ENCODE data around the gene ERAP2. TPM values are rescaled to one million over a fixed set of nuclear protein-coding genes. Genes with fewer than 3 reads are reported as not detected.

Gene ERAP2
- total RNA-seq, 2 experiments from 2014 or later = 107 to 110 TPM

- Mint-ChIP-seq H3K36me3 (peaks cover 4% of the 10 kb centered on the region), H3K4me3 (no peak overlapping the region), H3K4me1 (no peaks in the 10 kb centered on the region), H3K27me3 (peaks cover 8% of the 10 kb centered on the region), H3K9me3 (peaks cover 3% of the 10 kb centered on the region), H3K27ac (no peak overlapping the region)
- DNase-seq (no peak), ATAC-seq (ENCODE audit: low read depth) (no peak)
- POLR2A ChIA-PET = no interaction called here
Measured at GRCh38 chr5:96852759-96853158, 23.5 kb upstream of the ERAP2 start.

- Mint-ChIP-seq H3K36me3 (peaks cover 1% of the 10 kb centered on the region), H3K4me3 (no peak overlapping the region), H3K27me3 (peaks cover 2% of the 10 kb centered on the region), H3K27ac (no peak overlapping the region), H3K9me3 (no peaks in the 10 kb centered on the region), H3K4me1 (no peaks in the 10 kb centered on the region)
- POLR2A ChIA-PET = no interaction called here
- DNase-seq (no peak), ATAC-seq (ENCODE audit: low read depth) (no peak)
Measured at GRCh38 chr5:96854067-96854466, 22.2 kb upstream of the ERAP2 start.

GRCh38 chr5:96855031-96855872, 21.0 kb upstream of the ERAP2 start:
- Mint-ChIP-seq H3K4me3 (no peak overlapping the region), H3K4me1 (no peaks in the 10 kb centered on the region), H3K27me3 (peaks cover 2% of the 10 kb centered on the region), H3K9me3 (no peaks in the 10 kb centered on the region), H3K27ac (no peak overlapping the region), H3K36me3 (peaks cover 1% of the 10 kb centered on the region)
- POLR2A ChIA-PET = interaction anchor here (0.7 kb wide), 1 partner anchor 35 kb away, joined by 3 read pairs; no protein-coding TSS in a partner anchor
- DNase-seq (no peak), ATAC-seq (ENCODE audit: low read depth) (no peak)

GRCh38 chr5:96856371-96856770, 19.9 kb upstream of the ERAP2 start:
- Mint-ChIP-seq H3K36me3 (peaks cover 1% of the 10 kb centered on the region), H3K27ac (no peak overlapping the region)
- POLR2A ChIA-PET = no interaction called here

GRCh38 chr5:96857454-96857853, 18.8 kb upstream of the ERAP2 start:
- H3K9me3 Mint-ChIP-seq = no peaks in the 10 kb centered on the region
- no peak overlapping the region for H3K4me3 Mint-ChIP-seq
- H3K4me1 Mint-ChIP-seq = peaks cover under 1% of the 10 kb centered on the region
- H3K27me3 Mint-ChIP-seq = no peaks in the 10 kb centered on the region
- peak overlapping the region; percentile 47 for H3K27ac Mint-ChIP-seq
- peaks cover 1% of the 10 kb centered on the region for H3K36me3 Mint-ChIP-seq
- POLR2A ChIA-PET = interaction anchor here (0.5 kb wide), 1 partner anchor 50 kb away, joined by 3 read pairs; the partner anchor contains the start of gene ERAP1
- DNase-seq = no peak
- ATAC-seq (ENCODE audit: low read depth) = no peak

More at GRCh38 chr5:96856371-96856770, 19.9 kb upstream of the ERAP2 start:
- Mint-ChIP-seq H3K9me3 (no peaks in the 10 kb centered on the region), H3K27me3 (peaks cover 2% of the 10 kb centered on the region), H3K4me1 (no peaks in the 10 kb centered on the region), H3K4me3 (no peak overlapping the region)
- no peak for ATAC-seq (ENCODE audit: low read depth)
- no peak for DNase-seq

- no peak for ATAC-seq (ENCODE audit: low read depth)
- peaks cover 1% of the 10 kb centered on the region for H3K36me3 Mint-ChIP-seq
- POLR2A ChIA-PET = no interaction called here
- no peaks in the 10 kb centered on the region for H3K9me3 Mint-ChIP-seq
- no peak overlapping the region for H3K4me3 Mint-ChIP-seq
- H3K27ac Mint-ChIP-seq = peak overlapping the region; percentile 47
- DNase-seq = no peak
- peaks cover 2% of the 10 kb centered on the region for H3K4me1 Mint-ChIP-seq
- no peaks in the 10 kb centered on the region for H3K27me3 Mint-ChIP-seq
Measured at GRCh38 chr5:96857924-96858323, 18.4 kb upstream of the ERAP2 start.

- POLR2A ChIA-PET = no interaction called here
- H3K36me3 Mint-ChIP-seq = no peaks in the 10 kb centered on the region
- no peak overlapping the region for H3K27ac Mint-ChIP-seq
- H3K9me3 Mint-ChIP-seq = no peaks in the 10 kb centered on the region
- H3K27me3 Mint-ChIP-seq = no peaks in the 10 kb centered on the region
- H3K4me1 Mint-ChIP-seq = peaks cover 6% of the 10 kb centered on the region
- DNase-seq = no peak
- H3K4me3 Mint-ChIP-seq = no peak overlapping the region
- no peak for ATAC-seq (ENCODE audit: low read depth)
Measured at GRCh38 chr5:96859375-96859774, 16.9 kb upstream of the ERAP2 start.

GRCh38 chr5:96861076-96861475, 15.2 kb upstream of the ERAP2 start:
- Mint-ChIP-seq H3K4me3 (no peak overlapping the region), H3K9me3 (no peaks in the 10 kb centered on the region), H3K27me3 (no peaks in the 10 kb centered on the region), H3K27ac (no peak overlapping the region), H3K36me3 (peaks cover 2% of the 10 kb centered on the region), H3K4me1 (peaks cover 6% of the 10 kb centered on the region)
- no peak for ATAC-seq (ENCODE audit: low read depth)
- POLR2A ChIA-PET = interaction anchor here (0.6 kb wide), 1 partner anchor 44 kb away, joined by 3 read pairs; no protein-coding TSS in a partner anchor
- no peak for DNase-seq

GRCh38 chr5:96863114-96863513, 13.2 kb upstream of the ERAP2 start:
- Mint-ChIP-seq H3K4me3 (no peak overlapping the region), H3K27ac (no peak overlapping the region), H3K36me3 (peaks cover 2% of the 10 kb centered on the region), H3K4me1 (peaks cover 6% of the 10 kb centered on the region), H3K27me3 (no peaks in the 10 kb centered on the region), H3K9me3 (no peaks in the 10 kb centered on the region)
- DNase-seq (no peak), ATAC-seq (ENCODE audit: low read depth) (no peak)
- POLR2A ChIA-PET = no interaction called here

- Mint-ChIP-seq H3K4me1 (peaks cover 12% of the 10 kb centered on the region), H3K4me3 (no peak overlapping the region), H3K27me3 (no peaks in the 10 kb centered on the region), H3K36me3 (peaks cover 2% of the 10 kb centered on the region), H3K27ac (no peak overlapping the region), H3K9me3 (no peaks in the 10 kb centered on the region)
- DNase-seq (no peak), ATAC-seq (ENCODE audit: low read depth) (no peak)
- POLR2A ChIA-PET = no interaction called here
Measured at GRCh38 chr5:96863949-96864584, 12.2 kb upstream of the ERAP2 start.

GRCh38 chr5:96864922-96865530, 11.3 kb upstream of the ERAP2 start:
- H3K36me3 Mint-ChIP-seq = peaks cover 2% of the 10 kb centered on the region
- H3K9me3 Mint-ChIP-seq = no peaks in the 10 kb centered on the region
- no peaks in the 10 kb centered on the region for H3K27me3 Mint-ChIP-seq
- ATAC-seq (ENCODE audit: low read depth) = no peak
- H3K4me3 Mint-ChIP-seq = no peak overlapping the region
- POLR2A ChIA-PET = no interaction called here
- H3K4me1 Mint-ChIP-seq = peaks cover 20% of the 10 kb centered on the region
- no peak for DNase-seq
- no peak overlapping the region for H3K27ac Mint-ChIP-seq

- no peaks in the 10 kb centered on the region for H3K27me3 Mint-ChIP-seq
- no peaks in the 10 kb centered on the region for H3K9me3 Mint-ChIP-seq
- H3K36me3 Mint-ChIP-seq = peaks cover 4% of the 10 kb centered on the region
- H3K4me1 Mint-ChIP-seq = peaks cover 45% of the 10 kb centered on the region
- ATAC-seq (ENCODE audit: low read depth) (peak; percentile 92), DNase-seq (no peak)
- POLR2A ChIA-PET = interaction anchor here (0.5 to 4.5 kb wide), 8 partner anchors 8 to 72 kb away, joined by 3 to 24 read pairs (median 4); partner anchors contain the start of genes ERAP1 and LNPEP
- no peak overlapping the region for H3K4me3 Mint-ChIP-seq
- H3K27ac Mint-ChIP-seq = no peak overlapping the region
Measured at GRCh38 chr5:96868603-96869371, 7.5 kb upstream of the ERAP2 start.

GRCh38 chr5:96869372-96869641, 7.0 kb upstream of the ERAP2 start:
- no peaks in the 10 kb centered on the region for H3K9me3 Mint-ChIP-seq
- peaks cover 4% of the 10 kb centered on the region for H3K36me3 Mint-ChIP-seq
- ATAC-seq (ENCODE audit: low read depth) (no peak), DNase-seq (no peak)
- no peak overlapping the region for H3K4me3 Mint-ChIP-seq
- no peak overlapping the region for H3K27ac Mint-ChIP-seq
- POLR2A ChIA-PET = interaction anchor here (1.1 to 4.5 kb wide), 6 partner anchors 9 to 71 kb away, joined by 3 to 24 read pairs (median 5); partner anchors contain the start of genes ERAP1 and LNPEP
- no peaks in the 10 kb centered on the region for H3K27me3 Mint-ChIP-seq
- peaks cover 49% of the 10 kb centered on the region for H3K4me1 Mint-ChIP-seq
